ENCODE results near the gene PTRHD1. TPM values are rescaled to one million over a fixed set of nuclear protein-coding genes. Genes with fewer than 3 reads are reported as not detected.

Gene PTRHD1
- total and polyA plus RNA-seq, 2 of the 8 experiments (the other 6 are each of a cell fraction or from before 2014, with no cell fraction given), result 46.2 to 91.9 TPM

GRCh38 chr2:24774373-24774772, 18.8 kb downstream of the PTRHD1 start:
- Histone ChIP-seq H4K8ac (ENCODE audit: extremely low read depth, insufficient read depth, low read length) (no peak overlapping the region), H4K91ac (replicated peaks; ENCODE audit: insufficient read length, low read length) (no peak overlapping the region), H3K23me2 (ENCODE audit: low read depth, low read length) (no peaks in the 10 kb centered on the region; the same call in 1 of the 2 replicates), H3K36me3 (ENCODE audit: control insufficient read depth in 2 of 4, insufficient read depth in 4 of 4, low read length in 3 of 4) (no peaks in the 10 kb centered on the region), H3K4ac (replicated peaks; ENCODE audit: insufficient read length, low read depth, low read length) (no peak overlapping the region), H3K79me1 (ENCODE audit: low read depth, low read length) (no peaks in the 10 kb centered on the region), H3K4me3 (ENCODE audit: extremely low read depth in 1 of 4, insufficient read depth in 2 of 4, low read depth in 3 of 4, low read length in 4 of 4) (no peak overlapping the region), H4K5ac (ENCODE audit: insufficient read length, low read depth, low read length) (no peak overlapping the region), H2BK15ac (ENCODE audit: low read length) (no peak overlapping the region), H3K18ac (ENCODE audit: extremely low read depth, low read length) (no peak overlapping the region), H2BK120ac (replicated peaks; ENCODE audit: low read depth, low read length) (no peak overlapping the region), H4K20me1 (replicated peaks in 1 of 2; ENCODE audit: control insufficient read depth in 1 of 2, insufficient read depth in 2 of 2, low read length in 2 of 2) (no peaks in the 10 kb centered on the region), H2BK12ac (ENCODE audit: low read depth, low read length) (no peak overlapping the region), H2AFZ (ENCODE audit: low read length) (no peak overlapping the region), H3K56ac (replicated peaks; ENCODE audit: insufficient read length, low read depth, low read length) (no peak overlapping the region), H2BK20ac (ENCODE audit: low read length) (no peak overlapping the region), H3K9me3 (ENCODE audit: insufficient read depth in 2 of 2, low read depth in 1 of 2, low read length in 1 of 2) (peaks cover 0 to 2% of the 10 kb centered on the region in 2 experiments; a peak in 1 of 4 replicates), H2BK5ac (ENCODE audit: low read depth, low read length) (no peak overlapping the region), H3K4me2 (ENCODE audit: insufficient read depth in 1 of 2, low read depth in 2 of 2, low read length in 2 of 2) (no peak overlapping the region), H3K14ac (ENCODE audit: insufficient read length) (no peak overlapping the region), H3K4me1 (replicated peaks in 1 of 4; ENCODE audit: control insufficient read depth in 3 of 4, insufficient read depth in 4 of 4, low read length in 3 of 4) (peaks cover 0 to 5% (median 1%) of the 10 kb centered on the region in 4 experiments; a peak in 3 of 7 replicates), H3K23ac (ENCODE audit: insufficient read length) (no peak overlapping the region), H3K27me3 (replicated peaks in 1 of 4; ENCODE audit: control insufficient read depth in 3 of 4, extremely low read depth in 1 of 4, insufficient read depth in 3 of 4, low read length in 3 of 4) (no peaks in the 10 kb centered on the region), H3K27ac (ENCODE audit: low read depth, low read length) (no peak overlapping the region), H2AK5ac (ENCODE audit: low read depth, low read length) (no peak overlapping the region), H3K9ac (replicated peaks in 1 of 4; ENCODE audit: extremely low read depth in 1 of 4, low read depth in 3 of 4, low read length in 3 of 4) (no peak overlapping the region), H3K79me2 (ENCODE audit: control insufficient read depth in 1 of 2, insufficient read depth in 2 of 2, low read length in 2 of 2) (no peaks in the 10 kb centered on the region)
- ChIA-PET POLR2A (ENCODE audit: partially characterized antibody) (interaction anchor here (1.1 to 3.9 kb wide), 2 partner anchors 12 to 18 kb away, joined by 3 to 22 read pairs; partner anchors contain the start of genes CENPO and PTRHD1), CTCF (ENCODE audit: partially characterized antibody) (interaction anchor here (0.9 to 1.4 kb wide), 5 partner anchors 9 to 161 kb away, joined by 3 to 6 read pairs (median 5); no protein-coding TSS in a partner anchor)
- TF ChIP-seq EGR1 (IDR thresholded peaks at IDR 0.05; ENCODE audit: borderline replicate concordance, low read depth, low read length) (no peak), JUND (IDR thresholded peaks at IDR 0.05; ENCODE audit: low read length) (no peak), SRF (IDR thresholded peaks at IDR 0.05; ENCODE audit: low read depth, low read length) (no peak)
- FAIRE-seq, result no peak
- DNase-seq (ENCODE audit: low read depth in 1 of 2, low spot score in 2 of 2), result no peak
- 94% methylated on average over 3 of the region's 3 CpGs; no CpG with 5 or more reads in 1 of the 2 experiments for WGBS, 2 experiments (ENCODE audit: extremely low coverage in 1 of 2, insufficient coverage in 1 of 2, insufficient read length in 1 of 2, insufficient replicate concordance in 2 of 2, low coverage in 1 of 2, low lambda C conversion rate in 2 of 2, missing lambda C conversion rate in 1 of 2)
